Measurements from ENCODE around the gene PHKB.

GRCh38 chr16:47571711-47572110 is 110.6 kb downstream of the PHKB start:
- TF ChIP-seq POLR2AphosphoS5 (IDR thresholded peaks at IDR 0.05; ENCODE audit: low read depth, low read length), result no peak
- TF ChIP-seq, protein P1, sequence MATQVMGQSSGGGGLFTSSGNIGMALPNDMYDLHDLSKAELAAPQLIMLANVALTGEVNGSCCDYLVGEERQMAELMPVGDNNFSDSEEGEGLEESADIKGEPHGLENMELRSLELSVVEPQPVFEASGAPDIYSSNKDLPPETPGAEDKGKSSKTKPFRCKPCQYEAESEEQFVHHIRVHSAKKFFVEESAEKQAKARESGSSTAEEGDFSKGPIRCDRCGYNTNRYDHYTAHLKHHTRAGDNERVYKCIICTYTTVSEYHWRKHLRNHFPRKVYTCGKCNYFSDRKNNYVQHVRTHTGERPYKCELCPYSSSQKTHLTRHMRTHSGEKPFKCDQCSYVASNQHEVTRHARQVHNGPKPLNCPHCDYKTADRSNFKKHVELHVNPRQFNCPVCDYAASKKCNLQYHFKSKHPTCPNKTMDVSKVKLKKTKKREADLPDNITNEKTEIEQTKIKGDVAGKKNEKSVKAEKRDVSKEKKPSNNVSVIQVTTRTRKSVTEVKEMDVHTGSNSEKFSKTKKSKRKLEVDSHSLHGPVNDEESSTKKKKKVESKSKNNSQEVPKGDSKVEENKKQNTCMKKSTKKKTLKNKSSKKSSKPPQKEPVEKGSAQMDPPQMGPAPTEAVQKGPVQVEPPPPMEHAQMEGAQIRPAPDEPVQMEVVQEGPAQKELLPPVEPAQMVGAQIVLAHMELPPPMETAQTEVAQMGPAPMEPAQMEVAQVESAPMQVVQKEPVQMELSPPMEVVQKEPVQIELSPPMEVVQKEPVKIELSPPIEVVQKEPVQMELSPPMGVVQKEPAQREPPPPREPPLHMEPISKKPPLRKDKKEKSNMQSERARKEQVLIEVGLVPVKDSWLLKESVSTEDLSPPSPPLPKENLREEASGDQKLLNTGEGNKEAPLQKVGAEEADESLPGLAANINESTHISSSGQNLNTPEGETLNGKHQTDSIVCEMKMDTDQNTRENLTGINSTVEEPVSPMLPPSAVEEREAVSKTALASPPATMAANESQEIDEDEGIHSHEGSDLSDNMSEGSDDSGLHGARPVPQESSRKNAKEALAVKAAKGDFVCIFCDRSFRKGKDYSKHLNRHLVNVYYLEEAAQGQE (IDR thresholded peaks at IDR 0.05; ENCODE audit: insufficient read depth in 1 of 2, low read depth in 2 of 2, low read length in 2 of 2), result no peak

Data from PFSK-1 (cell line).